ENCODE measurements around the gene ZNF846.

- TF ChIP-seq POLR2A (IDR thresholded peaks at IDR 0.05) (no peak), CTCF (IDR thresholded peaks at IDR 0.05) (no peak)
Observed at GRCh38 chr19:9727644-9728043, 40.9 kb downstream of the ZNF846 start.

Measured in testis (tissue), 2 donors.